H1 (cell line): ENCODE measurements around the gene SIKE1. TPM values are rescaled to one million over a fixed set of nuclear protein-coding genes. Genes with fewer than 3 reads are reported as not detected.

Experiments
- CTCF ChIA-PET: fragments of 300-600 bp; sonication (Branson Sonifier 250); formaldehyde crosslinking; loops from one replicate; lab custom pipeline; 2021; ENCODE audit not compliant: partially characterized antibody; lab: Charles Lee
- POLR2A ChIA-PET: fragments of 300-600 bp; sonication (Branson Sonifier 250); formaldehyde crosslinking; loops from one replicate; lab custom pipeline; 2021; ENCODE audit warnings: inconsistent platforms; ENCODE audit not compliant: partially characterized antibody; lab: Charles Lee
- DNase-seq, 2 experiments: peaks; one replicate each; pipeline versions ENCODE4 v3.0.0 to v3.0.0-alpha.2; 2010 to 2022; ENCODE audit warnings: low spot score in 2 of 2, low read depth in 1 of 2, mixed read lengths in 1 of 2
- FAIRE-seq: peaks from 2 replicates; lab custom pipeline; 2011; peaks lifted over from hg19 to GRCh38; lab: Jason Lieb, UNC
- H2AFZ ChIP-seq: 2 replicates; pipeline ENCODE4 v1.8.1; 2012; ENCODE audit warnings: low read length, inconsistent platforms
- H2AK5ac ChIP-seq: 2 replicates; pipeline ENCODE4 v1.6.1; 2013; ENCODE audit warnings: low read depth, low read length
- H2BK120ac ChIP-seq: replicated peaks from 2 replicates; pipeline ENCODE3; 2013; ENCODE audit warnings: low read depth, low read length, inconsistent platforms
- H2BK12ac ChIP-seq: 2 replicates; pipeline ENCODE4 v1.6.1; 2013; ENCODE audit warnings: low read depth, low read length
- H2BK15ac ChIP-seq: 2 replicates; pipeline ENCODE4 v1.6.1; 2013; ENCODE audit warnings: low read length
- H2BK20ac ChIP-seq: 2 replicates; pipeline ENCODE4 v1.6.1; 2013; ENCODE audit warnings: low read length
- H2BK5ac ChIP-seq: 2 replicates; pipeline ENCODE4 v1.6.1; 2013; ENCODE audit warnings: low read depth, low read length
- H3K14ac ChIP-seq: 2 replicates; pipeline ENCODE4 v1.6.1; 2013; ENCODE audit warnings: inconsistent platforms; ENCODE audit not compliant: insufficient read length
- H3K18ac ChIP-seq: 2 replicates; pipeline ENCODE4 v1.6.1; 2013; ENCODE audit warnings: low read length; ENCODE audit errors: extremely low read depth
- H3K23ac ChIP-seq: 2 replicates; pipeline ENCODE4 v1.6.1; 2013; ENCODE audit warnings: inconsistent platforms; ENCODE audit not compliant: insufficient read length
- H3K23me2 ChIP-seq: 2 replicates; pipeline ENCODE4 v1.6.1; 2013; ENCODE audit warnings: low read depth, low read length
- H3K27ac ChIP-seq: 2 replicates; pipeline ENCODE4 v1.6.1; 2011; ENCODE audit warnings: low read depth, low read length, inconsistent platforms
- H3K27me3 ChIP-seq, 4 experiments: replicated peaks in 1 of 4; 1 replicate in 1 of 4; 2 replicates in 3 of 4; pipeline versions ENCODE4 v1.6.1 to v1.8.1; 2011 to 2013; ENCODE audit warnings: low read length in 3 of 4, mild to moderate bottlenecking in 3 of 4, inconsistent platforms in 2 of 4, mixed read lengths in 2 of 4, moderate library complexity in 1 of 4; ENCODE audit not compliant: control insufficient read depth in 3 of 4, insufficient read depth in 3 of 4; ENCODE audit errors: extremely low read depth in 1 of 4
- H3K36me3 ChIP-seq, 4 experiments: 2 replicates each; pipeline versions ENCODE4 v1.6.1 to v1.8.1; 2011 to 2013; ENCODE audit warnings: mild to moderate bottlenecking in 4 of 4, low read length in 3 of 4, moderate library complexity in 2 of 4, control low read depth in 1 of 4, inconsistent platforms in 1 of 4; ENCODE audit not compliant: insufficient read depth in 4 of 4, control insufficient read depth in 2 of 4
- H3K4ac ChIP-seq: replicated peaks from 2 replicates; pipeline ENCODE3; 2013; ENCODE audit warnings: low read length, low read depth, mixed read lengths, inconsistent platforms; ENCODE audit not compliant: insufficient read length
- H3K4me1 ChIP-seq, 4 experiments: replicated peaks in 1 of 4; 1 replicate in 1 of 4; 2 replicates in 3 of 4; pipeline versions ENCODE4 v1.6.1 to v1.8.1; 2011 to 2013; ENCODE audit warnings: low read length in 3 of 4, inconsistent platforms in 2 of 4, mixed read lengths in 1 of 4; ENCODE audit not compliant: insufficient read depth in 4 of 4, control insufficient read depth in 3 of 4
- H3K4me2 ChIP-seq, 2 experiments: 2 replicates each; pipeline versions ENCODE4 v1.6.1 to v1.8.1; 2011 to 2013; ENCODE audit warnings: low read depth in 2 of 2, low read length in 2 of 2, control low read depth in 1 of 2, inconsistent platforms in 1 of 2, mild to moderate bottlenecking in 1 of 2; ENCODE audit not compliant: insufficient read depth in 1 of 2
- H3K4me3 ChIP-seq, 4 experiments: fragments of 200-600, 300-600 bp in 1 of 4; sonication (generic), shearing (Covaris generic), sonication (Bioruptor Twin) in 1 of 4; 2 replicates each; pipeline versions ENCODE4 v1.5.1 to v1.8.1; 2011 to 2016; ENCODE audit warnings: low read length in 4 of 4, low read depth in 3 of 4, control low read depth in 2 of 4, inconsistent platforms in 2 of 4, mild to moderate bottlenecking in 2 of 4, mixed read lengths in 1 of 4, moderate library complexity in 1 of 4; ENCODE audit not compliant: insufficient read depth in 2 of 4; ENCODE audit errors: extremely low read depth in 1 of 4
- H3K56ac ChIP-seq: replicated peaks from 2 replicates; pipeline ENCODE3; 2013; ENCODE audit warnings: low read depth, mild to moderate bottlenecking, mixed read lengths, low read length, inconsistent platforms; ENCODE audit not compliant: insufficient read length
- H3K79me1 ChIP-seq: 2 replicates; pipeline ENCODE4 v1.6.1; 2013; ENCODE audit warnings: low read depth, low read length, control low read depth
- H3K79me2 ChIP-seq, 2 experiments: 2 replicates each; pipeline versions ENCODE4 v1.6.1 to v1.8.1; 2012 to 2013; ENCODE audit warnings: low read length in 2 of 2, mild to moderate bottlenecking in 2 of 2, inconsistent platforms in 1 of 2; ENCODE audit not compliant: insufficient read depth in 2 of 2, control insufficient read depth in 1 of 2
- H3K9ac ChIP-seq, 4 experiments: replicated peaks in 1 of 4; 1 replicate in 1 of 4; 2 replicates in 3 of 4; pipeline versions ENCODE4 v1.6.1 to v1.8.1; 2011 to 2013; ENCODE audit warnings: low read depth in 3 of 4, low read length in 3 of 4, control low read depth in 2 of 4, mild to moderate bottlenecking in 2 of 4, moderate library complexity in 2 of 4, inconsistent platforms in 1 of 4; ENCODE audit errors: extremely low read depth in 1 of 4
- H3K9me3 ChIP-seq, 2 experiments: 2 replicates each; pipeline versions ENCODE4 v1.6.1 to v1.8.1; 2012 to 2013; ENCODE audit warnings: mild to moderate bottlenecking in 2 of 2, moderate library complexity in 2 of 2, control low read depth in 1 of 2, inconsistent platforms in 1 of 2, low read depth in 1 of 2, low read length in 1 of 2, mixed read lengths in 1 of 2; ENCODE audit not compliant: insufficient read depth in 2 of 2
- H4K20me1 ChIP-seq, 2 experiments: replicated peaks in 1 of 2; 2 replicates each; pipeline versions ENCODE3 to v1.8.1; 2011 to 2013; ENCODE audit warnings: inconsistent platforms in 2 of 2, low read length in 2 of 2, mild to moderate bottlenecking in 1 of 2; ENCODE audit not compliant: insufficient read depth in 2 of 2, control insufficient read depth in 1 of 2
- H4K5ac ChIP-seq: 2 replicates; pipeline ENCODE4 v1.6.1; 2013; ENCODE audit warnings: low read length, low read depth, mixed read lengths, inconsistent platforms; ENCODE audit not compliant: insufficient read length
- H4K8ac ChIP-seq: 2 replicates; pipeline ENCODE4 v1.8.0; 2013; ENCODE audit warnings: mild to moderate bottlenecking, moderate library complexity, low read length, inconsistent platforms; ENCODE audit not compliant: insufficient read depth; ENCODE audit errors: extremely low read depth
- H4K91ac ChIP-seq: replicated peaks from 2 replicates; pipeline ENCODE3; 2013; ENCODE audit warnings: low read length, mixed read lengths, inconsistent platforms; ENCODE audit not compliant: insufficient read length
- BRCA1 ChIP-seq: IDR thresholded peaks from 2 replicates; pipeline ENCODE4 v1.6.1; 2012; ENCODE audit warnings: low read depth, low read length, improper control_type of control experiment
- CBX5 ChIP-seq: fragments of 300-800, 300-1000 bp; sonication (generic); IDR thresholded peaks from 2 replicates; pipeline ENCODE4 v1.7.1; 2016; ENCODE audit warnings: antibody characterized with exemption, low read length, low read depth
- CHD1 ChIP-seq: IDR thresholded peaks from 2 replicates; pipeline ENCODE4 v1.6.1; 2012; ENCODE audit warnings: low read depth, low read length, improper control_type of control experiment
- EP300 ChIP-seq, 2 experiments: IDR thresholded peaks; 1 replicate in 1 of 2; 2 replicates in 1 of 2; pipeline ENCODE4 v1.6.1; 2011 to 2012; ENCODE audit warnings: low read depth in 2 of 2, low read length in 2 of 2, mild to moderate bottlenecking in 2 of 2, borderline replicate concordance in 1 of 2, inconsistent platforms in 1 of 2, moderate library complexity in 1 of 2
- JUN ChIP-seq: IDR thresholded peaks from 2 replicates; pipeline ENCODE4 v1.6.1; 2011; ENCODE audit warnings: low read depth, mild to moderate bottlenecking, improper control_type of control experiment, low read length
- KDM5A ChIP-seq: fragments of 200-600 bp; IDR thresholded peaks from 2 replicates; pipeline ENCODE4 v1.7.1; 2012; ENCODE audit warnings: mild to moderate bottlenecking, low read length, inconsistent platforms, mixed read lengths
- POLR2A ChIP-seq, 2 experiments: IDR thresholded peaks; 1 replicate in 1 of 2; 2 replicates in 1 of 2; pipeline ENCODE4 v1.6.1; 2011; ENCODE audit warnings: low read depth in 2 of 2, low read length in 2 of 2, mild to moderate bottlenecking in 2 of 2; ENCODE audit errors: control extremely low read depth in 1 of 2
- RBBP5 ChIP-seq: IDR thresholded peaks from 2 replicates; pipeline ENCODE4 v1.7.1; 2012; ENCODE audit warnings: low read depth, mild to moderate bottlenecking, inconsistent platforms, low read length, moderate library complexity, borderline replicate concordance
- SIX5 ChIP-seq: IDR thresholded peaks from 2 replicates; pipeline ENCODE4 v1.6.1; 2011; ENCODE audit warnings: mild to moderate bottlenecking, low read depth, low read length
- SUZ12 ChIP-seq: fragments of 200-600 bp; sonication (generic); IDR thresholded peaks from 2 replicates; pipeline ENCODE4 v1.6.1; 2012; ENCODE audit warnings: mild to moderate bottlenecking, inconsistent platforms, low read length, moderate library complexity, mixed read lengths
- TAF1 ChIP-seq: IDR thresholded peaks from 2 replicates; pipeline ENCODE4 v1.6.1; 2011; ENCODE audit warnings: mild to moderate bottlenecking, low read depth, low read length
- WGBS, 2 experiments: shearing (Covaris generic) in 1 of 2; methylation state at CpG; one replicate each; pipeline versions ENCODE4 v1.1.6 to v1.1.7; 2013 to 2015; ENCODE audit warnings: low lambda C conversion rate in 2 of 2, mixed read lengths in 2 of 2, inconsistent platforms in 1 of 2, low coverage in 1 of 2, missing lambda C conversion rate in 1 of 2; ENCODE audit not compliant: insufficient replicate concordance in 2 of 2, insufficient coverage in 1 of 2, insufficient read length in 1 of 2; ENCODE audit errors: extremely low coverage in 1 of 2, missing lambda C conversion rate in 1 of 2; 5-methylcytosine and 5-hydroxymethylcytosine counted together
- polyA plus RNA-seq, 7 experiments: library from polyadenylated mRNA; depleted of rRNA in 3 of 7; stranded (reverse) in 5 of 7; unstranded in 2 of 7; fragments of >200 nt in 5 of 7; fragments of 200-250 nt in 2 of 7; gene quantifications; 1 replicate in 5 of 7; 2 replicates in 1 of 7; 4 replicates in 1 of 7; pipeline versions ENCODE4 v1.2.1 to v1.2.3, GENCODE V29; 2011 to 2013; ENCODE audit warnings: missing spikeins in 2 of 7, mixed read lengths in 2 of 7
- total RNA-seq: library from RNA; stranded (reverse); fragmentation: NEBNext Ultra II Directional; extraction: Animal tissue kit (Norgen Biotek cat#: 25700); gene quantifications from 2 replicates; pipeline ENCODE4 v1.2.1, GENCODE V29; 2021

SIKE1 gene
- total and polyA plus RNA-seq, 2 of the 8 experiments (the other 6 are each of a cell fraction or from before 2014, with no cell fraction given): 20.5 to 79.9 TPM

- no peak overlapping the region for H3K4ac ChIP-seq
- no peak overlapping the region for H2BK20ac ChIP-seq
- no peak overlapping the region for H4K8ac ChIP-seq
- no peak overlapping the region for H3K23ac ChIP-seq
- H3K18ac ChIP-seq: no peak overlapping the region
- ChIA-PET POLR2A (interaction anchor here (1.0 to 3.6 kb wide), 5 partner anchors 8 to 24 kb away, joined by 3 to 13 read pairs (median 5); no protein-coding TSS in a partner anchor), CTCF (no interaction called here)
- H3K23me2 ChIP-seq: no peaks in the 10 kb centered on the region
- no peak for TF ChIP-seq TAF1
- TF ChIP-seq POLR2A (IDR thresholded peaks at IDR 0.05; ENCODE audit: control extremely low read depth in 1 of 2, low read depth in 2 of 2, low read length in 2 of 2): no peak
- no peak for TF ChIP-seq RBBP5
- TF ChIP-seq SIX5: no peak
- no peak for TF ChIP-seq KDM5A
- TF ChIP-seq CBX5: no peak
- no peak for TF ChIP-seq EP300 (IDR thresholded peaks at IDR 0.05; ENCODE audit: borderline replicate concordance in 1 of 2, low read depth in 2 of 2, low read length in 2 of 2)
- no peak for TF ChIP-seq JUN
- TF ChIP-seq BRCA1: no peak
- TF ChIP-seq CHD1: no peak
- TF ChIP-seq SUZ12: no peak
- peaks cover 7 to 10% of the 10 kb centered on the region in 2 experiments for H4K20me1 ChIP-seq
- no peak for DNase-seq
- H2BK5ac ChIP-seq: no peak overlapping the region
- H3K36me3 ChIP-seq: peaks cover 24 to 68% (median 35%) of the 10 kb centered on the region in 4 experiments
- no peak for FAIRE-seq
- H3K4me1 ChIP-seq: no peaks in the 10 kb centered on the region
- no peak overlapping the region for H2AK5ac ChIP-seq
- WGBS, 2 experiments: 92% methylated on average over 1 of the region's 1 CpG; no CpG with 5 or more reads in 1 of the 2 experiments
- H3K56ac ChIP-seq: no peak overlapping the region
- no peak overlapping the region for H3K4me3 ChIP-seq
- no peak overlapping the region for H4K91ac ChIP-seq
- no peak overlapping the region for H2BK12ac ChIP-seq
- no peak overlapping the region for H3K27ac ChIP-seq
- H2AFZ ChIP-seq: no peak overlapping the region
- no peak overlapping the region for H3K9ac ChIP-seq
- H3K9me3 ChIP-seq: no peaks in the 10 kb centered on the region
- H4K5ac ChIP-seq: no peak overlapping the region
- 0 out of 2 replicates have a peak, but pooled peaks cover 2% of the 10 kb centered on the region for H3K79me1 ChIP-seq
- H2BK15ac ChIP-seq: no peak overlapping the region
- H3K27me3 ChIP-seq: no peaks in the 10 kb centered on the region
- no peak overlapping the region for H3K4me2 ChIP-seq
- peaks cover 6 to 83% of the 10 kb centered on the region in 2 experiments; a peak in 3 of 4 replicates for H3K79me2 ChIP-seq
- no peak overlapping the region for H2BK120ac ChIP-seq
- H3K14ac ChIP-seq: no peak overlapping the region
Observed at GRCh38 chr1:114740331-114740730, 40.2 kb downstream of the SIKE1 start.
